Esophagus muscularis mucosa (tissue), 3 donors: Measurements from ENCODE around the gene TTC27.

Experiments
- POLR2AphosphoS5 ChIP-seq, 2 donors: sonication (generic); formaldehyde crosslinking; IDR thresholded peaks; one replicate each; pipeline ENCODE4 v1.6.1; 2017; ENCODE audit warnings: antibody characterized with exemption in 2 of 2
- TF ChIP-seq, protein P1 (sequence below), 3 experiments: fragments of 200-600 bp in 2 of 3; fragments of 450-650 bp in 1 of 3; sonication (generic) in 2 of 3; IDR thresholded peaks; one replicate each; pipeline ENCODE4 v1.5.1; 2017 to 2019; ENCODE audit warnings: antibody characterized with exemption in 3 of 3, mild to moderate bottlenecking in 2 of 3, moderate library complexity in 1 of 3

DNA sequence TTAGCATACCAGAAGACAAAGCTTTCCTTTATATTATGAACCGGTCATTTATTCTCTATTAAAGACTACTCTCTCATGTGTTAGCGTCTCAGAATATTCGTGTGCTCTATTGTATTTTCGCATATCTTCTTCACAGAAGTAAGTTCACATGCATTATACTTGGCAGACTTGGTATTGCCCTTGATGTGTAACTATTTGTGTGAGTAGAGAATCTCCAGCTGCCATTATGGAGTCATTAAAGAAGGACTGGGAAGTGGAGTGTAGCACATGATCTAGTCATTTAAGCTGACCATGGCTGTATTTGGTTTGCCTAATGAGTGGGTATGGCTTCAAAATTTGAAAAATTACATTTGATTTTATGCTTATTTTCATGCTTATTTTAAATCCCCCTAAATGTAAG lies 92.9 kb downstream of the TTC27 start:
- TF ChIP-seq, protein P1, sequence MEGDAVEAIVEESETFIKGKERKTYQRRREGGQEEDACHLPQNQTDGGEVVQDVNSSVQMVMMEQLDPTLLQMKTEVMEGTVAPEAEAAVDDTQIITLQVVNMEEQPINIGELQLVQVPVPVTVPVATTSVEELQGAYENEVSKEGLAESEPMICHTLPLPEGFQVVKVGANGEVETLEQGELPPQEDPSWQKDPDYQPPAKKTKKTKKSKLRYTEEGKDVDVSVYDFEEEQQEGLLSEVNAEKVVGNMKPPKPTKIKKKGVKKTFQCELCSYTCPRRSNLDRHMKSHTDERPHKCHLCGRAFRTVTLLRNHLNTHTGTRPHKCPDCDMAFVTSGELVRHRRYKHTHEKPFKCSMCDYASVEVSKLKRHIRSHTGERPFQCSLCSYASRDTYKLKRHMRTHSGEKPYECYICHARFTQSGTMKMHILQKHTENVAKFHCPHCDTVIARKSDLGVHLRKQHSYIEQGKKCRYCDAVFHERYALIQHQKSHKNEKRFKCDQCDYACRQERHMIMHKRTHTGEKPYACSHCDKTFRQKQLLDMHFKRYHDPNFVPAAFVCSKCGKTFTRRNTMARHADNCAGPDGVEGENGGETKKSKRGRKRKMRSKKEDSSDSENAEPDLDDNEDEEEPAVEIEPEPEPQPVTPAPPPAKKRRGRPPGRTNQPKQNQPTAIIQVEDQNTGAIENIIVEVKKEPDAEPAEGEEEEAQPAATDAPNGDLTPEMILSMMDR (IDR thresholded peaks at IDR 0.05), result no peak
- TF ChIP-seq POLR2AphosphoS5 (IDR thresholded peaks at IDR 0.05), result no peak
